Jurkat, Clone E6-1 (cell line): Measurements from ENCODE around the gene POU6F2.

ENCODE experiments used
- DNase-seq: peaks from one replicate; pipeline ENCODE4 v3.0.0-alpha.2; 2011; ENCODE audit warnings: low read depth, low spot score
- H3K4me3 ChIP-seq: 2 replicates; pipeline ENCODE4 v1.5.1; 2011; ENCODE audit warnings: mild to moderate bottlenecking, low read length, control low read depth, moderate library complexity

Gene POU6F2

DNA sequence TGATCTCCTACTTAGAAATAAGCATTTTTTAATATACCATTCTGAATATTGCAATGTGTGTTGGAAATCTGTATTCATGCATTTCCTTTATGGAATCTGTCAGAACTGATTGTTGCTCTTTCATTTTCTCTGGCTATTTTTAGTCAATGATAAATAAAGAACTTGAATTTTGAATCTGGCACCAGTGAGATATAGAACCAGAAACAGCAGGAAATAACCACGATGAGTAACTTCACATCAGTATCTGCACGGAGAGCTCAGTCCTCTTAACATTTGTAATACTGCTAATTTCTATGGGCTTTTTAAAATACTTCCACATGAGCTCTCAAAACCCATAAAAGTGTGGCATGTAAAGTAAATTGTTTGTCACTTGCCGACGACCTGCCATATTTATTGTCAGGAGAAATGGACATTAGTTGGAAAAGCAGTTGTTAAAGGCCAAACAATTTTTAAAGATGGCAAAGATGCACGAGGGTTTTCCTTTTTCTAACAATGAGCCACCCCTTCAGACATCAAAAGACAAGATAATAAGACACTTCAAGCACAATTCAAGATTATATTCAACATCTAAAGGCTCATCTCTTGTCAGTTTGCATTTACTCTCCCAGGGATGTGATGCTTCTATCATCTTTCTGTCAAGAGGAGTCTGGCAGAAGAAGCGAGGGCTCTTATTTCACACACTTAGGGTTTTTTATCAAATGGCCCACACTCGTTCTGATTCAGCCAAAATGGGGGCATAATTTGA is 118.3 kb downstream of the POU6F2 start:
- no peak for DNase-seq

DNA sequence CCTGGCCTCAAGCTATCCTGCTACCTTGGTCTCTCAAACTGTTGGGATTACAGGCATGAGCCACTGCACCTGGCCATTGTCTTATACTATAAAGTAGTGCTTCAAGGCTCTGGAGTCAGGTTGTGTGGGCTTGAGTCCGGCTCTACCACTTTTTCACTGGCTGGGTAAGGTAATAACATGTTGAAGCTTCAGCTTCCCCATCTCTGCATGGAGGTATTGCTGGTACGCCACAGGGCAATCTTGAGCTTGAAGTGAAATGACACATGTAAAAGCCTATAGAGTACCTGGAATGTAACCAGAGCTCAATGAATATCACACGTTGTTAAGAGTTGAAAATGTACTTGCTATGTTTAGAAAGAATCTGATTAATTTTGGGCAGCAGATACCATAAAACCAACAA is 120.8 kb downstream of the POU6F2 start:
- no peak for DNase-seq
- no peak overlapping the region for H3K4me3 ChIP-seq

More for the DNA sequence above, 118.3 kb downstream of the POU6F2 start:
- H3K4me3 ChIP-seq: no peak overlapping the region

DNA sequence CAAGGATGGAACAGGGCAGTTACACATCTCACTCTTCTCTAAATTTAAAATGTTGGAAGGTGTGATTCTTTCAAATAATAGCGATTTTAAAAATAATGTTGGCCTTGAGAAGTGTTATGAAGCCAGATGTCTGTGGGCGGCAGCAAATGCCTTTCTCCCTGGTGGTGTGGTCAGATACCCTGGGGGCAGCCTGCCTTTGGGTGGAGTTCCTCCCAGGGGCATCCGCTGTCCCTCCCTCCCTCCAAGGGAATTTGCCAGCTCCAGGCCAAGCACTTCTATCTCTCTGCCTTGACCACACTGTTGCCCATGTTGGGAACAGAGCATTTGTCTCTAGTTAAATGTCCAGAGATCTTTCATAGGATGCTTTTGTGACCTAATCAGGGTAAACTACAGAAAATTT is 121.4 kb downstream of the POU6F2 start:
- H3K4me3 ChIP-seq: no peak overlapping the region
- DNase-seq: no peak

DNA sequence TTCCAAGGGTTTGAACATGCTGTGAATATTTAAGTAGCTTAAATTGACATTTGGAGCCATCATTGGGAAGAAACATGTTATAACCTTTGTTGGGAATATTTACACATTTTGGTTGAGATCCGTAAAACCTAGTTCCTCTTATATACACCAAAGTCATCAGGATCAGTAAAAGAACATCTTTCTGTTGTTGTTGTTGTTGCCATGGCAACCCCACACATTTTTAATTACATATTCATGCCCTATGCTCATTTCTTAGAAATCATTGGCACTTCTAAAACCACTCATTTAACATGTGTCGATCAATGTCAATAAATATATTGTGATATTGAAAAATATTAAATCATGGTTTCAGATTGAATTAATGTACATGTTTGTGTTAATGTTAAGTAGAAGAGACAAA is 122.6 kb downstream of the POU6F2 start:
- no peak for DNase-seq
- no peak overlapping the region for H3K4me3 ChIP-seq

DNA sequence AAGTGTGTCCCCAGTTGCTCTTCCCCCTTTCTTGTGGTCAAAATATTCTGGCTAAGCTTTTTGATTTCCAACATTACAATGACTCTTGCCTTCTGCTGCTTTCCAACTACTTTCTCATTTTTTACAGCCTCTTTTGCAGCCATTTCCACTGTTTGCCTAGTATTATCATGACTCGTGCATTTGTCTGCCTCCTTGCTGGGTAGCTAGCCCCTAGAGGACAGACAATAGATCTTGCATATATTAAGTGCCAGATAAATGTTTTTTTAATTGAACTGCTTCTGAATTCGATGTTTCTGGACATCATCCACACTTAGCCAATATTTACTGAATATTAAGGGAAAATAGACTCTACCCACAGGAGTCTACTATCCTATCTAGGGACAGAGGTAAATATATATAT is 124.5 kb downstream of the POU6F2 start:
- no peak overlapping the region for H3K4me3 ChIP-seq
- no peak for DNase-seq

DNA sequence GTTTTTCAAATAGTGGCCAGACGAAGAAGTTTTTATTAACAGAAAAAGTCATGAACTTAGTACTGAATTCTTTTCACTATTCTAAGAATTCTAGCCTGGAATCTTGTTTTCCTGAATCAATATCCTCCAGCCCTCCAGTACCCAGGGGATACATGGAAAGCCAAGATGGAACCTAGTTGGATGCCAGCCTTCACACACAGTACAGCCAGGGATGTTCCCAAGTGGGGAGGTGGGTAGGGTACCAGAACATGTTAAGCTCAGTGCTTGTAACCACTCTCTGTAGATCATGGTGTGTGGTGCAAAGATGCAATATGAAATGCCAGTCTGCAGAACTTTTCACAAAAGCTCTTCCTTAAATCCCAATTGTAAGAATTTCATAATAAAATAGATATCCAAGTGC is 128.0 kb downstream of the POU6F2 start:
- DNase-seq: no peak
- H3K4me3 ChIP-seq: no peak overlapping the region

DNA sequence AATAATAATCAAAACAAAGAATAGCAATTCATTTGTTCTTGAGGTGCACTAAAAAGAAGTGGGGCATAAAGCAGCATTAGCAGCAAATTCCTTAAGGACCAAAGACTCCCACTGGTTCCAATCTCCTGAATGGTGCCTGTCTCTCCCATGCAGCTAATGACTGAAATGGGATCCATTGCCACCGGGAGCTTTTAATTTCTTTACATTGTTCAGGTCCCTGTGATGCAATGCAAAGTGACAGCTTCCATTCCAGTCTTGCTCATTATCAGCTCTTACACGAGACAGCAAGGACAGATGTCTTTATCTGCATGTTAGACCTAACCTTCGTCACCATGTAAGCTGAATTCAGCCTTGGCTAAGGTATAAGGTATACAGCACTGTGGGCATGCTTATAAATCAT is 148.1 kb downstream of the POU6F2 start:
- no peak overlapping the region for H3K4me3 ChIP-seq
- DNase-seq: no peak

DNA sequence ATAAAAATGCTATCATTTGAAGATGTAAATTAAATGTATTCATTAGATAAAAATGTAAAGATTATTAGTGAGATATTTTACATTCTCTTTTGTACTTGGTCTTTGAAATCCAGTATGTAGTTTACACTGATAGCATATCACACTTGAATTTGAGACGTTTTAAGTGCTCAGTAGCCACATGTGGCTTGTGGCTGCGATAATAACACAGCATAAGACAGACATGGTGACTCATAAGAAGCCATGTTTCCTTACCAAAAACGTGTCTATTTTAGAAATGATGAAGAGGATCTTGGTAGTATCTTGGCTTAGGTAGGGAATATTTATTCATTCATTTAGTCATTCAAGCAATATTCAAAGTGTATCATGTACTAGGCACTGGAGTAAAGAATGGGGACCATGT is 149.3 kb downstream of the POU6F2 start:
- no peak overlapping the region for H3K4me3 ChIP-seq
- no peak for DNase-seq

DNA sequence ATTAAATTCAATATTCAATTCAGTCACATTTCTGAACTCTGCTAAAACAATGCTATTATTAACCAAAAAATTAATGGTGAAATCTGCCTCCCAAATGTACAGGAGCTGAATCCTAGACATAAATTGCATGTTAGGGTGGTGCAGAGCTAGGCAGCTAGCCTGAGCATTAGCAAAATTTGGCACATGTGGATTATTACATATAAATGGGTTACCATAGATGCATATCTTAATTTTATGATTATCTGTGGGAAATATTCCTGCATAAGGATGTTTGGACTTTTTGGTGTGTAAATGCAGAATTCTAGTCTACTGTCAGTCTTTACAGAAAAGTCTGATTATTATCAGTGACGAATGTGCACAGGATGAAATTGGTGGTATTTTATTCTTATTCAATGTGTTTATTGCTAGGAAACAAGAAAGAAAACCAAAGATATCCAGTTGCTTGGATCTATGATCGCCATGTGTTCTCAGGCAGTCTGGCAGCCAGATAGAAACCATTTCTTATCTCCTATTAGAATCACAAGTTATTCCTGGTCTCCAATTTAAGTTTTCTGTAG is 150.7 kb downstream of the POU6F2 start:
- H3K4me3 ChIP-seq: no peak overlapping the region
- no peak for DNase-seq

DNA sequence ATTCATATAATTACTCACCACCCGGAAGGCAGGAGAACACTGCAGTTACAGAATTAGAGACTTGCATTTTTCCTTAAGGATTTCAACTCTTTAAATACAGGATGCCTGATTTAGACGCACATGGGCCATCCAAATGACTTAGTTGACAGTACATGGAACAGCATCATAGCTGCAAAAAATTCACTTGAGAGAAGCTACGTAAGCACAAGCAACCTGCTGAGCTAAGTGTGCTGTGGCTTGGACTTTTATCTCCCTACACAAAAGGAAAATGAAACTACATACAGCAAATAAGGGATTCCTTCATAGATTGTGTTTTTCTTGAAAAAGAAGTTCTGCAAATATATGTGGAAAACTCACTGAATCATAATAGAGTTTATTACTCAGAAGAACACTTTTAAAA is 152.6 kb downstream of the POU6F2 start:
- no peak overlapping the region for H3K4me3 ChIP-seq
- no peak for DNase-seq

DNA sequence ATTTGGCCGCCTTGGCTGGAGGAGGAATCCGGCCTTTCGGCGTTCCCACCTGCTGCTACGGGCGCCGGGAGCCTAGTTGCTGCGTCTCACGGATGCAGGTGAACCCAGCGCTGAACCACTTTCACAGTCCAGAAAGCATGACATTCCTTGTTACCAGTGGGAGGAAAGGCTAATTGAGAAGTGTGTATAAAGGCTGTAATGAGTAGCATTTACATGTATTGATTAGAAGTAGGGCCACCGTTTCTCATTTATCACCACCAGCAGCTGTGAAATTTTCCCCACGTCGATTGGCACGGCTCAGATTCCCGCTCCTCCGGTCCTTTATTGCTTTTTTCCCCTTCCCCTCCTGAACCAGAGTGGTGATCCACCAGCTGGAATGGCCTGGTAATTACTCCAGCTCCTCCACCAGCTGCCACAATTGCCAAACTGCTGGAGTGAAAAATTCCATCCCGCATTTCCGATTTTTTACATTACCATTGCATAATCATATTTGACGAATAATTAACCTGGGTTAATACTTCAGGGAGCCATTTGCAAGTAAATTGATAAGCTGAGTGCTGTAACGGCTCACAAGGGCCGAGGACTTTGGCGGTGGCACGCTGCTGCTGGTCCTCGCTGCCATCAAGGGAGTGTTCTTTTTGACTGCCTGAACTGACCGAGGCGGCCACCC is 153.3 kb downstream of the POU6F2 start:
- H3K4me3 ChIP-seq: no peak overlapping the region
- DNase-seq: no peak

DNA sequence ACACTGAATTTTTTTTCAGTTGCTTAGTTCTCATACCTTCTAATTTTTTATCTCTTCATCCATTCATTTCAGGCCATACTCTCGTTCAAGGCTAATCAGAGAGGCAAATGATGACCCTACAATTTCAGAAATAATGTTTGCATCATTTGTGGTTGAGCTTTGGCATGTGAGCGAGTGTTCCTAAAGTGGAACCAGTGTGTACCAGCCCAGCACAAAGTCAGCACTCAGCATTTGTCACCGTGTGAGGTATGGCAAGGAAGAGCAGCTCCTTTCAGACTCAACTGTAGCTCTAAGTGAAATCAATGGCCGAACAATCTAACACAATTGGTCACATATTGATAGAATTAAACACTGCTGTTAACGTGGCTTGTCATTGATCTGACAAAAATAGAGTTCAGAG is 154.6 kb downstream of the POU6F2 start:
- H3K4me3 ChIP-seq: no peak overlapping the region
- DNase-seq: no peak

DNA sequence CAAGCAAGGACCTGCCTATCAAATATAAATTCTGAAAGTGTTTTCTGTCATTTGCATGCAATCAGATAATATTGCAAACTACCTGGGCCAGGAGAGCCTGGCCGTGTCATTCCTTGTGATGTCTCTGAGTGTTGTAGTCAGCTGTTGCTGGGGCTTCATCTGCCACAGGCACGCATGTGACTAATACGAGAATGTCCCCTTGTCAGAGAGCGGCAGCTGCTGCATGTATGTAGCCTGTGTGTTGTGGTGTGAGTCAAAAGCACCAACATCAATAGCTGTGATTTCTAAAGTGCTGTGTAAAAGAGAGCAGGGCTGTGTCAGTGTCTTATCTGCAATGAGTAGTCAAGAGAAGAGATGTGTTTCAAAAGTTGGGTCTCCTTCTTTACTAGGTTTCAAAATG is 155.4 kb downstream of the POU6F2 start:
- DNase-seq: no peak
- H3K4me3 ChIP-seq: no peak overlapping the region

DNA sequence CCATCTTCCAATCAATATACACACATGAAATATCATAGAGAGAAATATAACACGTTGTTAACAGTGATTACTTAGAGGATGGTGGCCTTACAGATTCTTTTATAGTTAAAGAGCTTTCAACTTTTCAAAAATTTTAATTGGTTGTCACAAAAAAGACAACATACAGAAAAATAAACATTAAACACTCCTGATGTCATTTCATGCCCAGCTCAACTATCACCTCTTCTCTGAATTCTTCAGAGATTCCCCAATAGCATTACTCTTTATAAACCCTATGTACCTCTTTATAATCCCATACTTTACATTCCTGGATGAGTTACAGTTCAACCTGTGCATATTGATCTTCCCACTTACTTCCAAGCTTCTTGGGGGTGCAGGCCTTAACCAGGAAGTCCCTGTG is 159.8 kb downstream of the POU6F2 start:
- H3K4me3 ChIP-seq: no peak overlapping the region
- DNase-seq: no peak

DNA sequence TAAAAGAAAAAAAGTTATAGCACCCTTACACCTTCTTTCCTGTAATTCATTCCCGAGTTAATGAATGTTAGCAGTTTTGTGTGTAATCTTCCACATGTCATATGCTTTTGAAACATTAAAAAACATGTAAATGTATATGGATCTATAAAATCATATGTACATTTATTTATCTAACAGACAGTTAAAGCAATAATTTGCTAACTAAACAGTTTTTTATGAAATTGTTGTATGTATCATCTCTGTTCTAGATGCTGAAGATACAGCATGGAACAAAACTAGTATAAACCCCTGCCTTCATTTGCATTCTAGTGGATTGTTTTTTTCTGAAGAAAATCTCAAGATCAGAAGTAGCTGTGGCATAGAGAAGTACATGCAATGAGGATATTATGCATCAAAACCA is 165.0 kb downstream of the POU6F2 start:
- DNase-seq: no peak
- H3K4me3 ChIP-seq: no peak overlapping the region

DNA sequence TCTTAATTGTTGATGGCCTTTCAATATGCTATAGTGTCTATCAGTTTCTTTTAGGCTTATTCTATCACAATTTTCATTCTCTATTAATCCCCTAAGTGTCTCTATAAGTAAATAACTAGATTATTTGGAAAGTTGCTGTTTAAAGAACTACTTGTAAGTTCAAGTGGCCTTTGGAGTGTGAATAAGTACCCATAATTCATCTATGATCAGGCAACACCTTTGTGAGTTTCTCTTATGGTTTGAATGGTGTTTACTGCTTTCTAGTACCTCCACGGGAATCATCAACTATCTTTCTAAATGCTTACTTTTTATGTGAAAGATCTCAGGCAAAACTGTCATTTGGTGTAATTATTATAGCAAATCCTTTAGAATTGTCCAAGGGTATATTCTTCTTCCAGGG is 166.7 kb downstream of the POU6F2 start:
- no peak for DNase-seq
- H3K4me3 ChIP-seq: no peak overlapping the region

DNA sequence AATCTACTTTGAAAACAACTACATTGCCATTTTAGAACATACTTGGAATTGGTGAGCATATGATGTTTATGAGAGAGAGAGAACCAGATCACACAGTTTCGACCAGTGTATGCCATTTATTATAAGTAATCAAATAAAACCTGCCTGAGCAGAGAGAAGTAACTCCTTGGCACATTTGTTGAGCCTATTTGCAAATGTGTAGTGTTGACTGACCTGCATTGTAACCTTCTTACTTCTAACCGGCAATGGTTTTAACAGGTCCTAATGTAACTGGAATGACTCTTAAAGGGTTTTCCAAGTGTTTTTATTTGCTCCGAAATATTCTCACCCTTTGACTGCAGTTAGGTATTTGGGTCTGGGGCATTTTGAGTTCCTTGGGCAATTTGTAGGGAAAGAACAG is 167.6 kb downstream of the POU6F2 start:
- DNase-seq: no peak
- H3K4me3 ChIP-seq: no peak overlapping the region

DNA sequence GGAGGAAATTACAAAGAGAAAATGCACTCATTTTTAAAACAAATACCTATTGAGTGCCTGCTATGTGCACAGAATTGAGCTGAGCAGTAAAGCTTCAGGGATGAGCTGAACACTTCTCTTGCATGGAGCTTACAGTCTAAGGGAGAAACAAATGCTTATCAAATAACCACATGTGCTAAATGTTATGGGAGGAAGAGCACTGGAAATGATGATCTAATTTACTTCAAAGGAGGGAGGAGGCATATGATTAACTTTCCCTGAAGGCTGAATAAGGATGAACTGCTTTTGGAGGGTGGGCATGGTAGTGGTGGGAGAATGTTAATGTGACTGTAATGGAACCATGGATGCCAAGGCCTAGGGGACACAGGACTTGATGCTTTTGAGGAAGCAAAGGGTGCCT is 168.2 kb downstream of the POU6F2 start:
- DNase-seq: no peak
- H3K4me3 ChIP-seq: no peak overlapping the region

DNA sequence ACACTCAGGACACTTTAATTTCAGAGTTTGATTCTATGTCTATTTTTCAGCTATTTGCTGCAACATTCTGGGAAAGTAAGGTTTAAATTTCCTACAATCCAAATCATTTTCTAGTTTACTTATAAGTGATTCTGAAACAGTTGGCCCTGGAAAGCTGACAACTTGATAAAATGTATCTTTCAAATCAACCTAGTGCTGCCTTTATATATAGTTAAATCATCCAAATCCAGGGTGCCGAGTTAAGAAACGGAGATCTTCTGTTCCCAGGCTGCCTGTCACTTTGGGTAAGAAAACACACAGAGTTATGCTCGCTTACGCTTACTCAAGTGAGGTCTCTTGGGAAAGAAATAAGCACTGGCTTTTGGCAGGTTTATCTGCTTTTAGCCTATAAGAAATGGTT is 175.0 kb downstream of the POU6F2 start:
- DNase-seq: no peak
- H3K4me3 ChIP-seq: no peak overlapping the region

DNA sequence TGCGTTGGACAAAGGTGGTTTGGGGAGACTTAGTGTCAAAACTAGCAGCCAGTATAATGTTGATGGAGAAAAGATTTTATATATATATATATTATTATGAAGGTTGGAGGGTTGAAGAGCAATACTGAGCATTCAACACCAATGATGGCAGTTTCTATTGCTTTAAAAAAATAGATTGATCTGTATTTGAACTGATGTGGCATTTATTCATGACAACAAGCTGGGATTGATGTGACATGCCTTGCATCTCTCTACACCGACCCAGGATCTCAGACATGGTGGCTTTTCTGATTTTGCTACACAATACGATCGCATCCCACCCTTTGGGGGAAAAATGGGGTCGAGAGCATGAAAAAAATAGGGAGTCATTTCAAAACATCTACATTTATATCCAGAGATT is 175.4 kb downstream of the POU6F2 start:
- H3K4me3 ChIP-seq: no peak overlapping the region
- DNase-seq: no peak

DNA sequence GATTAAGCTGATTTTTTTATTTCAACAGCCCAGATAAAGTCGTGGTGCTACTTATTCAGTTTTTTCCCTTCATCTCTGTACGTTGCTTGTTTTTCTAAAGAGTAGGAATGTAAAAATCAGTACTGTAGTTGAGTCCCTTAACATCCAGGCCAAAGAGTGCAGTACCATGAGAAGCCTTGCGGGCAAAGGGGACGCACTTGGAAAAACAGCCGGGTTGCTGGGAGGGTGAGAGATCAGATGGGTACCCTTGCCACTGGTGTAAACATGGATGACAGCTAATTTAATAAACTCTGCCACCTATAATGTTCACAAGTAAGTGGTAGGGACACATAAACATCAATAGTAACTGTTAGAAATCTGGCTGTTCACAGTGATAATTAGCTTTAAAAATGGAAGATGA is 175.9 kb downstream of the POU6F2 start:
- no peak for DNase-seq
- H3K4me3 ChIP-seq: no peak overlapping the region
